Heart left ventricle (tissue), 13 donors: ENCODE data around the gene DSC3.

Experiments used
- POLR2A ChIP-seq, 2 donors: fragments of 450-650 bp; IDR thresholded peaks; one replicate each; pipeline ENCODE4 v1.6.1; 2017; ENCODE audit warnings: antibody characterized with exemption in 2 of 2, mild to moderate bottlenecking in 2 of 2, moderate library complexity in 2 of 2
- TF ChIP-seq, protein P1 (sequence below), 12 donors: fragments of 200-600 bp; sonication (generic) in 4 of 12; IDR thresholded peaks; one replicate each; pipeline versions ENCODE4 v1.5.0 to v1.8.0; 2018 to 2022; ENCODE audit warnings: antibody characterized with exemption in 12 of 12, mild to moderate bottlenecking in 5 of 12
- donor health status: ischemic (EF 13 %, LVEDD 7.1; RV severe dilation, severe dysfunction).
- donor health status: DM: no; HTN: yes; CAD: no.
- donor health status: DM: no; HTN: no; CAD: no.
- donor health status: ischemic (EF 25% LVEDD 6.9; RV normal size, moderate dysfunction).
- donor health status: ischemic (EF 25% LVEDD 5.7; RV mildly dilated, moderate dysfunction).
- donor health status: ischemic (EF 35%, LVEDD 5.7; RV mildly dilated, moderate dysfunction).
- donor health status: nonischemic (EF 11% LVEDD 7.7; RV severe dilation, severe dysfunction).
- donor health status: DM: yes; HTN: yes; CAD: no.
- donor health status: PGD.
- donor health status: ischemic (EF 29% LVEDD 5.4; RV normal size, mild dysfunction).
- donor health status: nonischemic (EF 23%, LVEDD 6.1; RV moderate dilation, normal function).

GRCh38 chr18:31066266-31066665 is 23.7 kb upstream of the DSC3 start:
- no peak for TF ChIP-seq POLR2A (IDR thresholded peaks at IDR 0.05)
- TF ChIP-seq, protein P1, sequence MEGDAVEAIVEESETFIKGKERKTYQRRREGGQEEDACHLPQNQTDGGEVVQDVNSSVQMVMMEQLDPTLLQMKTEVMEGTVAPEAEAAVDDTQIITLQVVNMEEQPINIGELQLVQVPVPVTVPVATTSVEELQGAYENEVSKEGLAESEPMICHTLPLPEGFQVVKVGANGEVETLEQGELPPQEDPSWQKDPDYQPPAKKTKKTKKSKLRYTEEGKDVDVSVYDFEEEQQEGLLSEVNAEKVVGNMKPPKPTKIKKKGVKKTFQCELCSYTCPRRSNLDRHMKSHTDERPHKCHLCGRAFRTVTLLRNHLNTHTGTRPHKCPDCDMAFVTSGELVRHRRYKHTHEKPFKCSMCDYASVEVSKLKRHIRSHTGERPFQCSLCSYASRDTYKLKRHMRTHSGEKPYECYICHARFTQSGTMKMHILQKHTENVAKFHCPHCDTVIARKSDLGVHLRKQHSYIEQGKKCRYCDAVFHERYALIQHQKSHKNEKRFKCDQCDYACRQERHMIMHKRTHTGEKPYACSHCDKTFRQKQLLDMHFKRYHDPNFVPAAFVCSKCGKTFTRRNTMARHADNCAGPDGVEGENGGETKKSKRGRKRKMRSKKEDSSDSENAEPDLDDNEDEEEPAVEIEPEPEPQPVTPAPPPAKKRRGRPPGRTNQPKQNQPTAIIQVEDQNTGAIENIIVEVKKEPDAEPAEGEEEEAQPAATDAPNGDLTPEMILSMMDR (IDR thresholded peaks at IDR 0.05) = no peak
